Activated naive CD8-positive, alpha-beta T cell treated with anti-CD3 and anti-CD28 coated beads, Interleukin-2, amount 10 ng/mL, durations not matched to agents 7 days and 5 days (primary cell): ENCODE data around the gene CYP2E1. TPM values are rescaled to one million over a fixed set of nuclear protein-coding genes. Genes with fewer than 3 reads are reported as not detected.
"Not testable (repeated sequence)": the region's sequence is repeated elsewhere in the genome, so short reads cannot be mapped to it uniquely, and the experiment has no call there.

ENCODE experiments used
- ATAC-seq: fragments of 150-1000 bp; cut with Tn5 transposase; one replicate; pipeline ENCODE4 v1.10.0; 2021; ENCODE audit warnings: low read depth, moderate library complexity
- POLR2A ChIA-PET: fragments of 350-600 bp; sonication (Branson Sonifier 250); formaldehyde crosslinking; loops from one replicate; lab custom pipeline; 2021; ENCODE audit warnings: antibody characterized with exemption; lab: Charles Lee
- DNase-seq: peaks from one replicate; pipeline ENCODE4 v3.0.0; 2021
- H3K27ac Mint-ChIP-seq: one replicate; pipeline ENCODE4 v1.8.0; 2022; ENCODE audit warnings: mild to moderate bottlenecking, mixed read lengths
- H3K27me3 Mint-ChIP-seq: one replicate; pipeline ENCODE4 v1.8.0; 2022; ENCODE audit warnings: mild to moderate bottlenecking, moderate library complexity, mixed read lengths
- H3K36me3 Mint-ChIP-seq: one replicate; pipeline ENCODE4 v1.8.0; 2021; ENCODE audit warnings: mild to moderate bottlenecking, mixed read lengths
- H3K4me1 Mint-ChIP-seq: one replicate; pipeline ENCODE4 v1.8.0; 2021; ENCODE audit warnings: mixed read lengths
- H3K4me3 Mint-ChIP-seq: one replicate; pipeline ENCODE4 v1.8.0; 2022; ENCODE audit warnings: mild to moderate bottlenecking, moderate library complexity, mixed read lengths
- H3K9me3 Mint-ChIP-seq: one replicate; pipeline ENCODE4 v1.8.0; 2021; ENCODE audit warnings: mixed read lengths
- total RNA-seq, 2 experiments: library from RNA; stranded (reverse); gene quantifications; one replicate each; pipeline ENCODE4 v1.2.3, GENCODE V29; 2021

Gene CYP2E1
- total RNA-seq, result under 1 TPM; 0.65 to 0.80 TPM

DNA sequence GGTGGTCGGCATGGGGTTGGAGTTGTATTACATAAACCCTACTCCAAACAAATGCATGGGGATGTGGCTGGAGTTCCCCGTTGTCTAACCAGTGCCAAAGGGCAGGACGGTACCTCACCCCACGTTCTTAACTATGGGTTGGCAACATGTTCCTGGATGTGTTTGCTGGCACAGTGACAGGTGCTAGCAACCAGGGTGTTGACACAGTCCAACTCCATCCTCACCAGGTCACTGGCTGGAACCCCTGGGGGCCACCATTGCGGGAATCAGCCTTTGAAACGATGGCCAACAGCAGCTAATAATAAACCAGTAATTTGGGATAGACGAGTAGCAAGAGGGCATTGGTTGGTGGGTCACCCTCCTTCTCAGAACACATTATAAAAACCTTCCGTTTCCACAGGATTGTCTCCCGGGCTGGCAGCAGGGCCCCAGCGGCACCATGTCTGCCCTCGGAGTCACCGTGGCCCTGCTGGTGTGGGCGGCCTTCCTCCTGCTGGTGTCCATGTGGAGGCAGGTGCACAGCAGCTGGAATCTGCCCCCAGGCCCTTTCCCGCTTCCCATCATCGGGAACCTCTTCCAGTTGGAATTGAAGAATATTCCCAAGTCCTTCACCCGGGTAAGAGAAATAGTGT lies at the start of gene CYP2E1:
CYP2E1 (plus strand) TSS at position 407 of the 632 bp plus-strand sequence; CDS start at position 440, 33 bp downstream.
- POLR2A ChIA-PET, result no interaction called here
- Mint-ChIP-seq H3K4me1 (peaks cover 21% of the 10 kb centered on the region), H3K4me3 (no peak within 1 kb of the TSS), H3K27me3 (peaks cover 69% of the 10 kb centered on the region), H3K9me3 (peaks cover 6% of the 10 kb centered on the region), H3K27ac (no peak within 1 kb of the TSS), H3K36me3 (no peaks in the 10 kb centered on the region)
- ATAC-seq (no peak), DNase-seq (no peak)

DNA sequence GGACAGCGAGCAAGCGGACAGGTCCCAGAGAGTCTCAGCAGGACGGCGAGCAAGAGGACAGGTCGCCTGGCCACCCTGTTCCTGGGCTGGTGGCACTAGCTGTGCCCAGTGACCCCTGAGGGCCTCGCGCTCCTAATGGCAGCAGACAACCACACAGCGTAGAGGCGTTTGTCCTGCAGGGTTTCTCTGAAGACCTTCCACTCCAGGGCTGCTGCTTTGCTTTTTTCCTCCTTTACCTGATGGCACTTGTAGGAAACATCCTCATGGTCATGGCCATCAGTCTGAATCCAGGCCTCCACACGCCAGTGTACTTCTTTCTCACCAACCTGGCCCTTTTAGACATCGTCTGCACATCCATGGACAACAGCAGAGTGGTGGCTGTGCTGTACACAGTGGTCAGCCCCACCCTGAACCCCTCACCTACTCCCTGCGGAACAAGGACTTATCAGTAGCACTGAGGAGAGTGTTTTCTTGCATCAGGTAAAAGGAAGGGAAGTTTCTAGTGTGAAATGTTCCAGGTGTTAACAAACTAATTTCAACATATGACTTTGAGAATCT lies 46.0 kb upstream of the CYP2E1 start:
- H3K4me3 Mint-ChIP-seq, result no peak overlapping the region
- H3K36me3 Mint-ChIP-seq, result peaks cover 5% of the 10 kb centered on the region
- no peaks in the 10 kb centered on the region for H3K4me1 Mint-ChIP-seq
- DNase-seq, result no peak
- peaks cover 23% of the 10 kb centered on the region for H3K27me3 Mint-ChIP-seq
- H3K27ac Mint-ChIP-seq, result no peak overlapping the region
- H3K9me3 Mint-ChIP-seq, result peaks cover 18% of the 10 kb centered on the region
- no peak for ATAC-seq
- POLR2A ChIA-PET, result no interaction called here

DNA sequence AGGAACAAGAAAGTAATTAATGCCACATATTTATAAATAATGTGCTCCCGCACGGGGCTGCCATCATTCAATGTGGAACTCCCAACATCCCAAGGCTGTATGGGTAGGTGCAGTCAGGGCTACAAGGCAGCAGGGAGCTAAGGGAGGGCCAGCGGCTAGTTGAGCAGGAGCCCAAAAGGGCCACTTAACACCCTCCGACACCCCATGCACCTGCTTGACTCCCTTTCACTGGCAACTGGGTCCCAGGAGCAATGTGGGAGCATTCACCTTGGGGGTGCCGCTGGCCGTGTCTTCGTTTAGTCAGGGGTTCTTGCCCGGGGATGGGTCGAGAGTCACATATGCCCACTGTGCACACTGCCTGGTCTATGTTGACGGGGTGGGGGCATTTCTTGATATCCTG lies 45.5 kb upstream of the CYP2E1 start:
- ATAC-seq, result no peak
- DNase-seq, result no peak
- Mint-ChIP-seq H3K9me3 (peaks cover 19% of the 10 kb centered on the region), H3K36me3 (peaks cover 5% of the 10 kb centered on the region), H3K4me3 (no peak overlapping the region), H3K27ac (no peak overlapping the region), H3K27me3 (peaks cover 26% of the 10 kb centered on the region), H3K4me1 (no peaks in the 10 kb centered on the region)
- POLR2A ChIA-PET, result no interaction called here

GRCh38 chr10:133484818-133485217 lies 42.3 kb upstream of the CYP2E1 start:
- no peaks in the 10 kb centered on the region for H3K4me1 Mint-ChIP-seq
- ATAC-seq (no peak), DNase-seq (no peak)
- POLR2A ChIA-PET, result no interaction called here
- no peak overlapping the region for H3K27ac Mint-ChIP-seq
- H3K9me3 Mint-ChIP-seq, result peaks cover 28% of the 10 kb centered on the region
- peaks cover 6% of the 10 kb centered on the region for H3K36me3 Mint-ChIP-seq
- H3K4me3 Mint-ChIP-seq, result no peak overlapping the region
- peaks cover 28% of the 10 kb centered on the region for H3K27me3 Mint-ChIP-seq

GRCh38 chr10:133487085-133487484 lies 40.1 kb upstream of the CYP2E1 start:
- no peak for DNase-seq
- peaks cover 28% of the 10 kb centered on the region for H3K27me3 Mint-ChIP-seq
- H3K9me3 Mint-ChIP-seq, result peaks cover 29% of the 10 kb centered on the region
- POLR2A ChIA-PET, result no interaction called here
- H3K27ac Mint-ChIP-seq, result no peak overlapping the region
- no peak for ATAC-seq
- H3K4me1 Mint-ChIP-seq, result peaks cover 4% of the 10 kb centered on the region
- no peak overlapping the region for H3K4me3 Mint-ChIP-seq
- peaks cover 6% of the 10 kb centered on the region for H3K36me3 Mint-ChIP-seq

DNA sequence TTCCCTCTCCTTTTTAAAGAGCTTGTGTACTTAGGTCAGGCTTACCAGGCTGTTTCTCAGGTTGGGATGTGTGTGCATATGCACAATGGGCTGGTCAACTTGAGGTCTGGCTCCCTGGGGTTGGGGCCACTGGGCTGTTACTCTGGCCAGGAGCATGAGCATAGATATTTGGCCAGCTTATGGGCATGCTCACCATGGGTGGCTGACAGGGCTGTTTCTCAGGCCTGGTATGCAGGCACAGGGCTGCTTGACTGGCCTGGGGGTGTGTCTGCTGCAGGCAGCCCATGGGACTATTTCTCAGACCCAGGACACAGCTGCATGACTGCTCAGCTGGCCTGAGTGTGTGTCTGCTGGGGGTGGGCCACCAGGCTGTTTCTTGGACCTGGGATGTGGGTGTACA lies 38.8 kb upstream of the CYP2E1 start:
- Mint-ChIP-seq H3K9me3 (peaks cover 25% of the 10 kb centered on the region), H3K4me3 (no peak overlapping the region), H3K27me3 (peaks cover 23% of the 10 kb centered on the region), H3K36me3 (peaks cover 6% of the 10 kb centered on the region), H3K4me1 (peaks cover 4% of the 10 kb centered on the region), H3K27ac (no peak overlapping the region)
- POLR2A ChIA-PET, result no interaction called here
- DNase-seq, result no peak
- ATAC-seq, result no peak

- POLR2A ChIA-PET, result interaction anchor here (0.7 kb wide), 1 partner anchor 30 kb away, joined by 3 read pairs; no protein-coding TSS in a partner anchor
- Mint-ChIP-seq H3K4me3 (no peak overlapping the region), H3K27me3 (peaks cover 16% of the 10 kb centered on the region), H3K27ac (no peak overlapping the region), H3K9me3 (peaks cover 18% of the 10 kb centered on the region), H3K4me1 (peaks cover 4% of the 10 kb centered on the region), H3K36me3 (peaks cover 4% of the 10 kb centered on the region)
- ATAC-seq (no peak), DNase-seq (no peak)
Observed at GRCh38 chr10:133489816-133490588, 37.2 kb upstream of the CYP2E1 start.

DNA sequence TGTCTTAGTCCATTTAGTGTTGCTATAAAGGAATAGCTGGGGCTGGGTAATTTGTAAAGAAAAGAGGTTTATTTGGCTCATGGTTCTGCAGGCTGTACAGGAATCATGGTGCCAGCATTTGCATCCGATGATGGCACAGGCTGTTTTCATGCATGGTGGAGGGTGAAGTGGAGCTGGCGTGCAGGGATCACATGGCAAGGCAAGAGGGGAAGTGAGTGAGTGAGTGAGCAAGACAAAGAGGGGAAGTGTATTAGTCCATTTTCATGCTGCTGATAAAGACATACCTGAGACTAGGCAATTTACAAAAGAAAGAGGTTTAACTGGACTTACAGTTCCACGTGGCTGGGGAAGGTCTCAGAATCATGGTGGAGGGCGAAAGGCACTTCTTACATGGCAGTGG lies 33.6 kb upstream of the CYP2E1 start:
- POLR2A ChIA-PET, H3K9me3 Mint-ChIP-seq, H3K36me3 Mint-ChIP-seq, H3K27ac Mint-ChIP-seq, H3K4me1 Mint-ChIP-seq, ATAC-seq, H3K4me3 Mint-ChIP-seq, H3K27me3 Mint-ChIP-seq, DNase-seq: not testable (repeated sequence)

DNA sequence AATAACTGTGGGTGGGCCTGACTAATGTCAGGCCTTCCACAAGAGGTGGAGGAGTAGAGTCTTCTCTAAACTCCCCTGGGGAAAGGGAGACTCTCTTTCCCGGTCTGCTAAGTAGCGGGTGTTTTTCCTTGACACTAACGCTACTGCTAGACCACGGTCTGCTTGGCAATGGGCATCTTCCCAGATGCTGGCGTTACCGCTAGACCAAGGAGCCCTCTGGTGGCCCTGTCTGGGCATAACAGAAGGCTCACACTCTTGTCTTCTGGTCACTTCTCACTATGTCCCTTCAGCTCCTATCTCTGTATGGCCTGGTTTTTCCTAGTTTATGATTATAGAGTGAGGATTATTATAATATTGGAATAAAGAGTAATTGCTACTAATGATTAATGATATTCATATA lies 29.8 kb upstream of the CYP2E1 start:
- H3K4me1 Mint-ChIP-seq, H3K27me3 Mint-ChIP-seq, H3K36me3 Mint-ChIP-seq, ATAC-seq, H3K9me3 Mint-ChIP-seq, H3K4me3 Mint-ChIP-seq, DNase-seq, POLR2A ChIA-PET, H3K27ac Mint-ChIP-seq: not testable (repeated sequence)

DNA sequence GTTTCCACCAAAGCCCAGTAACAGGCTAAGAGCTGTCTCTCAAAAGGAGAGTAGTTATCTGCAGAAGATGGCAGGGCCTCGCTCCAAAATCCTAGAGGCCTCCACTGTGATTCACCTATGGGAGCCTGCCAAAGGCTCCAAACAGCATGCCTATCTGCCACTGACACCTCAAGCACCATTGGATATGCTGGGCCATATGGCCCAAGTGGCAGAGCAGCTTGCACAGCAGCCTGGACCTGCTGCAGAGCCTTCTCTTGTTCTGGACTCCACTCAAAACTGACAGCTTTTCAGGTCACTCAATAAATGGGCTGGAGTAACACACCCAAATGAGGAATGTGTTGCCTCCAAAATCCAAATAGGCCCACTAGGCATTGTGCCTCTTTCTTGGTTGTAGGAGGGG lies 28.0 kb upstream of the CYP2E1 start:
- DNase-seq, ATAC-seq, H3K27me3 Mint-ChIP-seq, H3K36me3 Mint-ChIP-seq, H3K4me3 Mint-ChIP-seq, H3K9me3 Mint-ChIP-seq, H3K4me1 Mint-ChIP-seq, POLR2A ChIA-PET, H3K27ac Mint-ChIP-seq: not testable (repeated sequence)

DNA sequence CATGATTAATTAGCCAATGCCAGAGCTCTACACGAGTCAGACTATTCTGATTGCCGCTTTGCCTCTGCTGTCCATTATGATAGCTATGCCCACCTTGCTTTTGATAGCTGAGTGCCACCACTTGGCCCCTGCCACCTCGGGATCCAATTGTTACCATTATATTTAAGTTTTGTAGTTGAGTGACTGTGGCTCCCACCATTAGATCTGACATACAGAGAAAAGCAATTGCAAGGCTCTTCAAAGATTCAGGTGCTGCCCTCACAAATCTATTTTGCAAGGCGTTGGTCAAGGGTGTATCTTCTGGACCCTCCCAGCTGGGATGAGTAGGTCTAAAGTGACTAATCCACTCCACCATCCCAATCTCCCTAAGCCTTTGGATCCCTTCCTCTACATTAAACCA lies 26.3 kb upstream of the CYP2E1 start:
- H3K27ac Mint-ChIP-seq, H3K9me3 Mint-ChIP-seq, H3K4me1 Mint-ChIP-seq, ATAC-seq, POLR2A ChIA-PET, H3K36me3 Mint-ChIP-seq, H3K27me3 Mint-ChIP-seq, DNase-seq, H3K4me3 Mint-ChIP-seq: not testable (repeated sequence)

GRCh38 chr10:133509700-133510099 lies 17.5 kb upstream of the CYP2E1 start:
- no peak for ATAC-seq
- no peaks in the 10 kb centered on the region for H3K4me1 Mint-ChIP-seq
- peaks cover 3% of the 10 kb centered on the region for H3K9me3 Mint-ChIP-seq
- H3K27ac Mint-ChIP-seq, result no peak overlapping the region
- no peak for DNase-seq
- H3K4me3 Mint-ChIP-seq, result no peak overlapping the region
- peaks cover 41% of the 10 kb centered on the region for H3K27me3 Mint-ChIP-seq
- POLR2A ChIA-PET, result no interaction called here
- no peaks in the 10 kb centered on the region for H3K36me3 Mint-ChIP-seq

GRCh38 chr10:133511408-133511807 lies 15.8 kb upstream of the CYP2E1 start:
- no peak for DNase-seq
- H3K9me3 Mint-ChIP-seq, result peaks cover 3% of the 10 kb centered on the region
- POLR2A ChIA-PET, result no interaction called here
- H3K27ac Mint-ChIP-seq, result no peak overlapping the region
- H3K4me3 Mint-ChIP-seq, result no peak overlapping the region
- no peaks in the 10 kb centered on the region for H3K36me3 Mint-ChIP-seq
- no peak for ATAC-seq
- H3K27me3 Mint-ChIP-seq, result peaks cover 45% of the 10 kb centered on the region
- no peaks in the 10 kb centered on the region for H3K4me1 Mint-ChIP-seq
